Retinal pigment epithelial cell (primary cell): ENCODE measurements around the gene OCA2.

Experiments
- DNase-seq: peaks from one replicate; pipeline ENCODE4 v3.0.0-alpha.2; 2010; ENCODE audit warnings: low read depth
- H3K4me3 ChIP-seq: 2 replicates; pipeline ENCODE4 v1.5.1; 2011; ENCODE audit warnings: mild to moderate bottlenecking, low read length, control low read depth, moderate library complexity
- CTCF ChIP-seq: conservative IDR thresholded peaks from 2 replicates; pipeline ENCODE4 v1.5.1; 2011; ENCODE audit warnings: low read depth, low read length, control low read depth, inconsistent platforms

The OCA2 gene

GRCh38 chr15:28107111-28107903, 8.2 kb upstream of the OCA2 start:
- no peak for TF ChIP-seq CTCF
- peak overlapping the region; percentile 56 for H3K4me3 ChIP-seq
- no peak for DNase-seq

GRCh38 chr15:28106294-28107110, 7.4 kb upstream of the OCA2 start:
- H3K4me3 ChIP-seq = peak overlapping the region; percentile 56
- TF ChIP-seq CTCF = no peak
- no peak for DNase-seq

GRCh38 chr15:28105793-28106192, 6.7 kb upstream of the OCA2 start:
- no peak overlapping the region for H3K4me3 ChIP-seq
- TF ChIP-seq CTCF = no peak
- no peak for DNase-seq

GRCh38 chr15:28105224-28105791, 6.2 kb upstream of the OCA2 start:
- TF ChIP-seq CTCF = no peak
- no peak for DNase-seq
- no peak overlapping the region for H3K4me3 ChIP-seq

- no peak for DNase-seq
- TF ChIP-seq CTCF = no peak
- no peak overlapping the region for H3K4me3 ChIP-seq
Observed at GRCh38 chr15:28104326-28104725, 5.2 kb upstream of the OCA2 start.

GRCh38 chr15:28103831-28104230, 4.7 kb upstream of the OCA2 start:
- H3K4me3 ChIP-seq = no peak overlapping the region
- DNase-seq = no peak
- no peak for TF ChIP-seq CTCF
